ENCODE results near the gene BMI1. TPM values are rescaled to one million over a fixed set of nuclear protein-coding genes. Genes with fewer than 3 reads are reported as not detected.

The BMI1 gene
- total RNA-seq, 2 donors from 2014 or later, result 24.7 to 38.7 TPM

GRCh38 chr10:22314852-22315251 lies 6.0 kb upstream of the BMI1 start:
- Histone ChIP-seq H3K27me3 (no peaks in the 10 kb centered on the region), H3K36me3 (replicated peaks in 1 of 2; ENCODE audit: insufficient read depth in 1 of 2, low read depth in 2 of 2) (no peaks in the 10 kb centered on the region), H3K27ac (no peak overlapping the region), H3K9me3 (no peaks in the 10 kb centered on the region), H3K4me1 (peaks cover 32% of the 10 kb centered on the region), H3K4me3 (no peak overlapping the region)
- ATAC-seq (no peak), DNase-seq (no peak)
- WGBS, 2 donors, result 70 to 82% methylated on average over 2 of the region's 2 CpGs
- intact Hi-C loops (cut with DNase I), result no loop called here
- TF ChIP-seq POLR2A (IDR thresholded peaks at IDR 0.05) (no peak), CTCF (IDR thresholded peaks at IDR 0.05) (no peak)

- H3K36me3 ChIP-seq (replicated peaks in 1 of 2; ENCODE audit: insufficient read depth in 1 of 2, low read depth in 2 of 2), result no peaks in the 10 kb centered on the region
- peak overlapping the region; percentile 19 to 78 for H3K4me3 ChIP-seq
- TF ChIP-seq POLR2A (IDR thresholded peaks at IDR 0.05) (no peak), CTCF (IDR thresholded peaks at IDR 0.05) (peak in 1 of 7 experiments; percentile 13)
- DNase-seq (no peak), ATAC-seq (peak; percentile 7)
- H3K27me3 ChIP-seq, result no peaks in the 10 kb centered on the region
- 0 to 1% methylated on average over 27 to 52 of the region's 53 CpGs for WGBS, 2 donors
- intact Hi-C loops (cut with DNase I), result no loop called here
- H3K27ac ChIP-seq, result peak overlapping the region; percentile 46 to 98 (median 92)
- peaks cover 35% of the 10 kb centered on the region for H3K4me1 ChIP-seq
- H3K9me3 ChIP-seq, result no peaks in the 10 kb centered on the region
Observed at GRCh38 chr10:22315455-22316285, 5.2 kb upstream of the BMI1 start.

GRCh38 chr10:22316286-22317075 lies 4.4 kb upstream of the BMI1 start, which contains the start of gene COMMD3:
TSS of gene COMMD3 (plus strand) at chr10:22316388. CDS start at chr10:22316418, 30 bp downstream.
- WGBS, 2 donors, result 0% methylated on average over 29 to 51 of the region's 63 CpGs
- ATAC-seq, result peak; percentile 83
- peak; percentile 86 to 92 (median 88) for DNase-seq
- Histone ChIP-seq H3K27ac (peak within 1 kb of the TSS; percentile 78 to 98 (median 92)), H3K4me1 (peaks cover 35% of the 10 kb centered on the region), H3K4me3 (peak within 1 kb of the TSS; percentile 29 to 78), H3K36me3 (replicated peaks in 1 of 2; ENCODE audit: insufficient read depth in 1 of 2, low read depth in 2 of 2) (no peaks in the 10 kb centered on the region), H3K27me3 (no peaks in the 10 kb centered on the region), H3K9me3 (no peaks in the 10 kb centered on the region)
- TF ChIP-seq POLR2A (IDR thresholded peaks at IDR 0.05) (peak; percentile 80 to 91 (median 91)), CTCF (IDR thresholded peaks at IDR 0.05) (no peak)
- intact Hi-C loops (cut with DNase I), result no loop called here

- WGBS, 2 donors, result 5 to 6% methylated on average over 9 of the region's 9 CpGs
- peaks cover 35% of the 10 kb centered on the region for H3K4me1 ChIP-seq
- ATAC-seq (no peak), DNase-seq (peak in 1 of 4 donors; percentile 26)
- H3K4me3 ChIP-seq, result peak overlapping the region in 1 of 2 donors; percentile 57
- peak overlapping the region; percentile 78 to 98 (median 92) for H3K27ac ChIP-seq
- TF ChIP-seq CTCF (IDR thresholded peaks at IDR 0.05) (no peak), POLR2A (IDR thresholded peaks at IDR 0.05) (no peak)
- H3K27me3 ChIP-seq, result no peaks in the 10 kb centered on the region
- intact Hi-C loops (cut with DNase I), result no loop called here
- H3K9me3 ChIP-seq, result no peaks in the 10 kb centered on the region
- H3K36me3 ChIP-seq (replicated peaks in 1 of 2; ENCODE audit: insufficient read depth in 1 of 2, low read depth in 2 of 2), result no peaks in the 10 kb centered on the region
Observed at GRCh38 chr10:22317076-22317370, 3.9 kb upstream of the BMI1 start.

Measured in body of pancreas (tissue), 4 donors.